ENCODE measurements around the gene DIDO1. TPM values are rescaled to one million over a fixed set of nuclear protein-coding genes. Genes with fewer than 3 reads are reported as not detected.

DIDO1 gene
- total and polyA plus RNA-seq, 2 of the 13 experiments (the other 11 are each of a cell fraction or from before 2014, with no cell fraction given) = 75.0 to 75.1 TPM

GRCh38 chr20:62885896-62886708, 40.2 kb downstream of the DIDO1 start (continued):
- no peak for TF ChIP-seq U2AF1 (optimal IDR thresholded peaks at IDR 0.05; ENCODE audit: low read depth, low read length)
- no peak for TF ChIP-seq JUNB (CRISPR knock-in tag; IDR thresholded peaks at IDR 0.05; ENCODE audit: borderline replicate concordance)
- no peak for TF ChIP-seq ZFP62 (CRISPR knock-in tag; IDR thresholded peaks at IDR 0.05)
- TF ChIP-seq JUN (CRISPR knock-in tag; IDR thresholded peaks at IDR 0.05) = no peak
- 0 out of 2 replicates have a peak, but pooled peaks have one; percentile 21 for TF ChIP-seq NFE2L1 (CRISPR knock-in tag; IDR thresholded peaks at IDR 0.05; ENCODE audit: borderline replicate concordance)
- peak; percentile 26; the same call in 1 of the 2 replicates for TF ChIP-seq POLR2AphosphoS5 (IDR thresholded peaks at IDR 0.05; ENCODE audit: low read depth, low read length)
- TF ChIP-seq CCDC6 (CRISPR knock-in tag; IDR thresholded peaks at IDR 0.05) = no peak
- TF ChIP-seq TBP (CRISPR knock-in tag; IDR thresholded peaks at IDR 0.05) = no peak
- no peak for TF ChIP-seq RARA (CRISPR knock-in tag; IDR thresholded peaks at IDR 0.05)
- TF ChIP-seq MED13 (CRISPR knock-in tag; IDR thresholded peaks at IDR 0.05) = no peak
- no peak for TF ChIP-seq MEIS1 (CRISPR knock-in tag; IDR thresholded peaks at IDR 0.05; ENCODE audit: borderline replicate concordance)
- no peak for TF ChIP-seq DPF2 (CRISPR knock-in tag; IDR thresholded peaks at IDR 0.05; ENCODE audit: borderline replicate concordance, low read depth)
- no peak for TF ChIP-seq SUZ12 (IDR thresholded peaks at IDR 0.05; ENCODE audit: low read depth, low read length)
- no peak for TF ChIP-seq IRX3 (CRISPR knock-in tag; IDR thresholded peaks at IDR 0.05; ENCODE audit: borderline replicate concordance, low read depth)
- TF ChIP-seq ZNF501 (CRISPR knock-in tag; IDR thresholded peaks at IDR 0.05) = no peak
- TF ChIP-seq GMEB2 (CRISPR knock-in tag; IDR thresholded peaks at IDR 0.05; ENCODE audit: low read depth) = no peak
- no peak for TF ChIP-seq BORCS8-MEF2B (CRISPR knock-in tag; IDR thresholded peaks at IDR 0.05)
- TF ChIP-seq HNRNPL (IDR thresholded peaks at IDR 0.05; ENCODE audit: low read depth, low read length) = peak; percentile 81

Data from HepG2 (cell line).